ENCODE results near the gene SLC22A17. TPM values are rescaled to one million over a fixed set of nuclear protein-coding genes. Genes with fewer than 3 reads are reported as not detected.
A peak's percentile ranks its signal among the peaks of the same experiment; 100 is the strongest.

The SLC22A17 gene
- total and polyA plus RNA-seq, 2 of the 13 experiments (the other 11 are each of a cell fraction or from before 2014, with no cell fraction given), result 0.95 to 1.1 TPM

DNA sequence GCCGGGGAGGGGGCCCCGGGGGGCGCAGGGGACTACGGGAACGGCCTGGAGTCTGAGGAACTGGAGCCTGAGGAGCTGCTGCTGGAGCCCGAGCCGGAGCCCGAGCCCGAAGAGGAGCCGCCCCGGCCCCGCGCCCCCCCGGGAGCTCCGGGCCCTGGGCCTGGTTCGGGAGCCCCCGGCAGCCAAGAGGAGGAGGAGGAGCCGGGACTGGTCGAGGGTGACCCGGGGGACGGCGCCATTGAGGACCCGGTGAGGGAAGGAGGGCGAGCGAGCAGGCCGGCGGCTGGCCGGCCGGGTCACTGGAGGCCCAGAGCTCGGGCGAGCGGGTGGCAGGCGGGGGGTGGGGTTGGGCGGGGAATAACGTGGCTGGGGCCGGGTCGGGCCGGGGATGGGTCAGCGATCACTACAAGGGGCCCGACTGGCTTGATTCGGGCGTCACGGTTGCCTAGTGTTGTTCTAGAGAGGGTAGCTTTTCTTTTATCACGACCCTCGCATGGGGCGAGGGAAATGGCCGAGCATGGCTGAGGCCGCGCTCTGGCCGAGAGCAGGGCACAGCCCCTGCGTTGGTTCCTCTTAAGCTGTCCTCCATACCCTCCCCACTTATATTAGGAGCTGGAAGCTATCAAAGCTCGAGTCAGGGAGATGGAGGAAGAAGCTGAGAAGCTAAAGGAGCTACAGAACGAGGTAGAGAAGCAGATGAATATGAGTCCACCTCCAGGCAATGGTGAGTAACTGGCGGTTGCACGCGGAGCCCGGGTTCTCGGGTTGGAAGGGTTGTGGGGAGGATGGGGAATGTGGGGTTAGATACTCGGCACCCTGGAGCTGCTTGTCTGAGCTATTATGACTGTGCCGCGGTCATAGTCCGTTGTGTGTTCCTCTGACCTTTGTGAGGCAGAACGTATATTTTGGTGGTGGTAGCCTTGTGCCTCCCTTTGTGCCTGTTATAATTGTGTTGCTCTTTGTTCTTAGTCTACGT lies 30.8 kb downstream of the SLC22A17 start (continued):
- TF ChIP-seq, protein P1, sequence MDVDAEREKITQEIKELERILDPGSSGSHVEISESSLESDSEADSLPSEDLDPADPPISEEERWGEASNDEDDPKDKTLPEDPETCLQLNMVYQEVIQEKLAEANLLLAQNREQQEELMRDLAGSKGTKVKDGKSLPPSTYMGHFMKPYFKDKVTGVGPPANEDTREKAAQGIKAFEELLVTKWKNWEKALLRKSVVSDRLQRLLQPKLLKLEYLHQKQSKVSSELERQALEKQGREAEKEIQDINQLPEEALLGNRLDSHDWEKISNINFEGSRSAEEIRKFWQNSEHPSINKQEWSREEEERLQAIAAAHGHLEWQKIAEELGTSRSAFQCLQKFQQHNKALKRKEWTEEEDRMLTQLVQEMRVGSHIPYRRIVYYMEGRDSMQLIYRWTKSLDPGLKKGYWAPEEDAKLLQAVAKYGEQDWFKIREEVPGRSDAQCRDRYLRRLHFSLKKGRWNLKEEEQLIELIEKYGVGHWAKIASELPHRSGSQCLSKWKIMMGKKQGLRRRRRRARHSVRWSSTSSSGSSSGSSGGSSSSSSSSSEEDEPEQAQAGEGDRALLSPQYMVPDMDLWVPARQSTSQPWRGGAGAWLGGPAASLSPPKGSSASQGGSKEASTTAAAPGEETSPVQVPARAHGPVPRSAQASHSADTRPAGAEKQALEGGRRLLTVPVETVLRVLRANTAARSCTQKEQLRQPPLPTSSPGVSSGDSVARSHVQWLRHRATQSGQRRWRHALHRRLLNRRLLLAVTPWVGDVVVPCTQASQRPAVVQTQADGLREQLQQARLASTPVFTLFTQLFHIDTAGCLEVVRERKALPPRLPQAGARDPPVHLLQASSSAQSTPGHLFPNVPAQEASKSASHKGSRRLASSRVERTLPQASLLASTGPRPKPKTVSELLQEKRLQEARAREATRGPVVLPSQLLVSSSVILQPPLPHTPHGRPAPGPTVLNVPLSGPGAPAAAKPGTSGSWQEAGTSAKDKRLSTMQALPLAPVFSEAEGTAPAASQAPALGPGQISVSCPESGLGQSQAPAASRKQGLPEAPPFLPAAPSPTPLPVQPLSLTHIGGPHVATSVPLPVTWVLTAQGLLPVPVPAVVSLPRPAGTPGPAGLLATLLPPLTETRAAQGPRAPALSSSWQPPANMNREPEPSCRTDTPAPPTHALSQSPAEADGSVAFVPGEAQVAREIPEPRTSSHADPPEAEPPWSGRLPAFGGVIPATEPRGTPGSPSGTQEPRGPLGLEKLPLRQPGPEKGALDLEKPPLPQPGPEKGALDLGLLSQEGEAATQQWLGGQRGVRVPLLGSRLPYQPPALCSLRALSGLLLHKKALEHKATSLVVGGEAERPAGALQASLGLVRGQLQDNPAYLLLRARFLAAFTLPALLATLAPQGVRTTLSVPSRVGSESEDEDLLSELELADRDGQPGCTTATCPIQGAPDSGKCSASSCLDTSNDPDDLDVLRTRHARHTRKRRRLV (CRISPR knock-in tag; IDR thresholded peaks at IDR 0.05), result no peak
- TF ChIP-seq ZNF329 (CRISPR knock-in tag; IDR thresholded peaks at IDR 0.05; ENCODE audit: low read depth) (peak; percentile 55), KLF16 (CRISPR knock-in tag; IDR thresholded peaks at IDR 0.05) (peak in 1 of 2 experiments; percentile 63; a peak in 1 of 4 replicates), ZNF205 (CRISPR knock-in tag; IDR thresholded peaks at IDR 0.05) (no peak), TCF7L2 (IDR thresholded peaks at IDR 0.05; ENCODE audit: low read depth, low read length) (no peak), PAWR (CRISPR knock-in tag; IDR thresholded peaks at IDR 0.05; ENCODE audit: borderline replicate concordance) (no peak), ELF4 (CRISPR knock-in tag; IDR thresholded peaks at IDR 0.05; ENCODE audit: borderline replicate concordance) (no peak), ZNF672 (CRISPR knock-in tag; IDR thresholded peaks at IDR 0.05) (no peak; the same call in 1 of the 2 replicates), ZNF44 (CRISPR knock-in tag; IDR thresholded peaks at IDR 0.05) (no peak; the same call in 1 of the 2 replicates), YY1 (IDR thresholded peaks at IDR 0.05; ENCODE audit: insufficient read depth, insufficient replicate concordance, low read depth, low read length) (peak; percentile 9)
- TF ChIP-seq, protein P2, sequence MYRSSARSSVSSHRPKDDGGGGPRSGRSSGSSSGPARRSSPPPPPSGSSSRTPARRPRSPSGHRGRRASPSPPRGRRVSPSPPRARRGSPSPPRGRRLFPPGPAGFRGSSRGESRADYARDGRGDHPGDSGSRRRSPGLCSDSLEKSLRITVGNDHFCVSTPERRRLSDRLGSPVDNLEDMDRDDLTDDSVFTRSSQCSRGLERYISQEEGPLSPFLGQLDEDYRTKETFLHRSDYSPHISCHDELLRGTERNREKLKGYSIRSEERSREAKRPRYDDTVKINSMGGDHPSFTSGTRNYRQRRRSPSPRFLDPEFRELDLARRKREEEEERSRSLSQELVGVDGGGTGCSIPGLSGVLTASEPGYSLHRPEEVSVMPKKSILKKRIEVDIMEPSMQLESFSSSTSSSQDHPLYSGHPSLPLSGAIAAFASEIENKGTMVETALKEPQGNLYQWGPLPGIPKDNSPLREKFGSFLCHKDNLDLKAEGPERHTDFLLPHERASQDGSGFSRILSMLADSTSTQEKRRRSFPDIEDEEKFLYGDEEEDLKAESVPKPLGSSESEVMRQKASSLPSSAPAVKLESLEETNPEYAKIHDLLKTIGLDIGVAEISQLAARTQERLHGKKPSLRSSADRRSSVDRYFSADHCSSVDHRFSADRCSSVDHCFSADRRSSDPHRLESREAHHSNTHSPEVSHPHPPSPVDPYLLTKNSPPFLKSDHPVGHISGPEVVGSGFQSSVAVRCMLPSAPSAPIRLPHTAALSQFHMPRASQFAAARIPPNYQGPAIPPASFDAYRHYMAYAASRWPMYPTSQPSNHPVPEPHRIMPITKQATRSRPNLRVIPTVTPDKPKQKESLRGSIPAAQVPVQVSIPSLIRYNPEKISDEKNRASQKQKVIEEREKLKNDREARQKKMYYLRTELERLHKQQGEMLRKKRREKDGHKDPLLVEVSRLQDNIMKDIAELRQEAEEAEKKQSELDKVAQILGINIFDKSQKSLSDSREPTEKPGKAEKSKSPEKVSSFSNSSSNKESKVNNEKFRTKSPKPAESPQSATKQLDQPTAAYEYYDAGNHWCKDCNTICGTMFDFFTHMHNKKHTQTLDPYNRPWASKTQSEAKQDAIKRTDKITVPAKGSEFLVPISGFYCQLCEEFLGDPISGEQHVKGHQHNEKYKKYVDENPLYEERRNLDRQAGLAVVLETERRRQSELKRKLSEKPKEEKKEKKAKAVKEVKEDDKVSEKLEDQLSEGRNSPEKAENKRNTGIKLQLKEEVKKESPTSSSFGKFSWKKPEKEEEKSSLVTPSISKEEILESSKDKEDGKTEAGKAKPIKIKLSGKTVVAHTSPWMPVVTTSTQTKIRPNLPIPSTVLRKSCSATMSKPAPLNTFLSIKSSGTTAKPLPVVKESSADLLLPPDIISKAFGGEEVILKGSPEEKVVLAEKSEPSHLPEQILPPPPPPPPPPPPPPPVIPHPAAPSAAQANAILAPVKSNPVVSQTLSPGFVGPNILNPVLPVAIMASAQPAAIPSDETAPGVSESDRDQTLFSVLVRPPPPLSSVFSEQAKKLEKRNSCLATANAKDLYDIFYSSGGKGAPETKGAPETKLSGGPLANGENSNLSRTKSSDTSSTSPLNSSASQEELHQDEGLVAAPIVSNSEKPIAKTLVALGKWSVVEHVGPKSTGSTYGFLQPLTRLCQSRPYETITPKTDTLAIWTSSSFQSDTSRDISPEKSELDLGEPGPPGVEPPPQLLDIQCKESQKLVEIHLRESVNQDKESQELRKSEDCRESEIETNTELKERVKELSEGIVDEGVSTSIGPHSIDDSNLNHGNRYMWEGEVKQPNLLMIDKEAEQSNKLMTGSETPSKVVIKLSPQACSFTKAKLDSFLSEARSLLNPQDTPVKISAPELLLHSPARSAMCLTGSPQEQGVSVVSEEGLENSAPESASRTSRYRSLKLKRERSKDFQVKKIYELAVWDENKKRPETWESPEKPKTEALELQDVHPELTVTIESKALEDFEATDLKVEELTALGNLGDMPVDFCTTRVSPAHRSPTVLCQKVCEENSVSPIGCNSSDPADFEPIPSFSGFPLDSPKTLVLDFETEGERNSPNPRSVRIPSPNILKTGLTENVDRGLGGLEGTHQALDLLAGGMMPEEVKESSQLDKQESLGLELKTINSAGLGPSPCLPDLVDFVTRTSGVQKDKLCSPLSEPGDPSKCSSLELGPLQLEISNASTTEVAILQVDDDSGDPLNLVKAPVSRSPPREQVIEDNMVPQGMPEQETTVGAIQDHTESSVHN (CRISPR knock-in tag; IDR thresholded peaks at IDR 0.05), result peak; percentile 65; the same call in 1 of the 2 replicates
- TF ChIP-seq, protein P3, sequence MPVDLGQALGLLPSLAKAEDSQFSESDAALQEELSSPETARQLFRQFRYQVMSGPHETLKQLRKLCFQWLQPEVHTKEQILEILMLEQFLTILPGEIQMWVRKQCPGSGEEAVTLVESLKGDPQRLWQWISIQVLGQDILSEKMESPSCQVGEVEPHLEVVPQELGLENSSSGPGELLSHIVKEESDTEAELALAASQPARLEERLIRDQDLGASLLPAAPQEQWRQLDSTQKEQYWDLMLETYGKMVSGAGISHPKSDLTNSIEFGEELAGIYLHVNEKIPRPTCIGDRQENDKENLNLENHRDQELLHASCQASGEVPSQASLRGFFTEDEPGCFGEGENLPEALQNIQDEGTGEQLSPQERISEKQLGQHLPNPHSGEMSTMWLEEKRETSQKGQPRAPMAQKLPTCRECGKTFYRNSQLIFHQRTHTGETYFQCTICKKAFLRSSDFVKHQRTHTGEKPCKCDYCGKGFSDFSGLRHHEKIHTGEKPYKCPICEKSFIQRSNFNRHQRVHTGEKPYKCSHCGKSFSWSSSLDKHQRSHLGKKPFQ (CRISPR knock-in tag; IDR thresholded peaks at IDR 0.05; ENCODE audit: insufficient replicate concordance), result peak; percentile 84
